Activated CD4-positive, alpha-beta T cell treated with anti-CD3 and anti-CD28 coated beads for 36 hours (primary cell): ENCODE results near the gene NCOA5. TPM values are rescaled to one million over a fixed set of nuclear protein-coding genes. Genes with fewer than 3 reads are reported as not detected.
A peak's percentile ranks its signal among the peaks of the same experiment; 100 is the strongest.

Source experiments
- ATAC-seq: fragments of 200-7000 bp; cut with Tn5 transposase; one replicate; pipeline ENCODE4 v1.10.0; 2021; ENCODE audit warnings: mild to moderate bottlenecking, moderate library complexity
- CTCF ChIA-PET: fragments of 350-600 bp; sonication (Branson Sonifier 250); formaldehyde crosslinking; loops from one replicate; lab custom pipeline; 2021; ENCODE audit warnings: antibody characterized with exemption; lab: Charles Lee
- POLR2A ChIA-PET: fragments of 350-600 bp; sonication (Branson Sonifier 250); formaldehyde crosslinking; loops from one replicate; lab custom pipeline; 2021; ENCODE audit warnings: antibody characterized with exemption, inconsistent platforms; lab: Charles Lee
- DNase-seq: peaks from one replicate; pipeline ENCODE4 v3.0.0-alpha.2; 2020
- H3K27ac Mint-ChIP-seq: one replicate; pipeline ENCODE4 v1.8.0; 2021; ENCODE audit warnings: mixed read lengths
- H3K27me3 Mint-ChIP-seq: one replicate; pipeline ENCODE4 v1.8.0; 2021; ENCODE audit warnings: mixed read lengths
- H3K36me3 Mint-ChIP-seq: one replicate; pipeline ENCODE4 v1.8.0; 2021; ENCODE audit warnings: low read depth, mixed read lengths
- H3K4me1 Mint-ChIP-seq: one replicate; pipeline ENCODE4 v1.8.0; 2021; ENCODE audit warnings: mixed read lengths
- H3K4me3 Mint-ChIP-seq: one replicate; pipeline ENCODE4 v1.8.0; 2021; ENCODE audit warnings: mild to moderate bottlenecking, moderate library complexity, mixed read lengths
- H3K9me3 Mint-ChIP-seq: one replicate; pipeline ENCODE4 v1.8.0; 2021; ENCODE audit warnings: low read depth, mixed read lengths
- intact Hi-C, 2 experiments: fragments of 100-400 bp; cut with DNase I in 1 of 2; cut with micrococcal nuclease in 1 of 2; formaldehyde crosslinking; loops; one replicate each; pipeline versions ENCODE4 v1.14.2 to v1.15.1; 2022 to 2024; cut with DNase I, micrococcal nuclease
- total RNA-seq, 2 experiments: library from RNA; stranded (reverse); gene quantifications; one replicate each; pipeline ENCODE4 v1.2.3, GENCODE V29; 2021

NCOA5 gene
- total RNA-seq, 2 experiments from 2014 or later = 17.9 to 18.8 TPM

- H3K4me3 Mint-ChIP-seq = peak overlapping the region; percentile 86
- no peaks in the 10 kb centered on the region for H3K9me3 Mint-ChIP-seq
Measured at GRCh38 chr20:46088409-46089166, 1.2 kb downstream of the NCOA5 start.

GRCh38 chr20:46087161-46087560, 2.6 kb downstream of the NCOA5 start:
- H3K27ac Mint-ChIP-seq = no peak overlapping the region
- H3K4me3 Mint-ChIP-seq = no peak overlapping the region
- ATAC-seq (no peak), DNase-seq (no peak)
- POLR2A ChIA-PET = no interaction called here
- peaks cover 67% of the 10 kb centered on the region for H3K4me1 Mint-ChIP-seq
- H3K9me3 Mint-ChIP-seq = no peaks in the 10 kb centered on the region
- H3K36me3 Mint-ChIP-seq = peaks cover 10% of the 10 kb centered on the region
- CTCF ChIA-PET = interaction anchor here (1.0 to 2.0 kb wide), 4 partner anchors 13 to 117 kb away, joined by 3 to 11 read pairs (median 6); no protein-coding TSS in a partner anchor
- intact Hi-C loops = no loop called here
- H3K27me3 Mint-ChIP-seq = no peaks in the 10 kb centered on the region

More at GRCh38 chr20:46088409-46089166, 1.2 kb downstream of the NCOA5 start:
- ChIA-PET CTCF (interaction anchor here (0.8 to 2.0 kb wide), 6 partner anchors 10 to 118 kb away, joined by 3 to 11 read pairs (median 6); no protein-coding TSS in a partner anchor), POLR2A (interaction anchor here (0.6 to 1.0 kb wide), 3 partner anchors 10 to 154 kb away, joined by 3 read pairs; no protein-coding TSS in a partner anchor)
- Mint-ChIP-seq H3K36me3 (peaks cover 10% of the 10 kb centered on the region), H3K4me1 (peaks cover 54% of the 10 kb centered on the region), H3K27ac (peak overlapping the region; percentile 88), H3K27me3 (no peaks in the 10 kb centered on the region)
- intact Hi-C loops = loop anchor here in 1 of 2 experiments (1.0 to 2.0 kb wide), 9 partner anchors 25 to 601 kb away; partner anchors contain the start of genes ACOT8, CD40, TP53RK and UBE2C
- DNase-seq (peak; percentile 44), ATAC-seq (no peak)

- intact Hi-C loops = no loop called here
- no peak for ATAC-seq
- ChIA-PET CTCF (interaction anchor here (0.8 to 1.0 kb wide), 3 partner anchors 12 to 89 kb away, joined by 3 to 4 read pairs (median 3); no protein-coding TSS in a partner anchor), POLR2A (interaction anchor here (0.6 kb wide), 1 partner anchor 98 kb away, joined by 5 read pairs; no protein-coding TSS in a partner anchor)
- Mint-ChIP-seq H3K4me3 (no peak overlapping the region), H3K36me3 (peaks cover 10% of the 10 kb centered on the region), H3K27ac (no peak overlapping the region), H3K27me3 (no peaks in the 10 kb centered on the region), H3K4me1 (peaks cover 67% of the 10 kb centered on the region), H3K9me3 (no peaks in the 10 kb centered on the region)
- no peak for DNase-seq
Measured at GRCh38 chr20:46085179-46085851, 4.4 kb downstream of the NCOA5 start.

GRCh38 chr20:46084805-46085178, 5.0 kb downstream of the NCOA5 start:
- Mint-ChIP-seq H3K27me3 (no peaks in the 10 kb centered on the region), H3K27ac (no peak overlapping the region), H3K36me3 (peaks cover 12% of the 10 kb centered on the region), H3K9me3 (no peaks in the 10 kb centered on the region), H3K4me1 (peaks cover 63% of the 10 kb centered on the region), H3K4me3 (no peak overlapping the region)
- DNase-seq (no peak), ATAC-seq (no peak)
- POLR2A ChIA-PET = interaction anchor here (0.6 kb wide), 1 partner anchor 97 kb away, joined by 5 read pairs; no protein-coding TSS in a partner anchor
- CTCF ChIA-PET = interaction anchor here (0.6 to 1.0 kb wide), 4 partner anchors 13 to 114 kb away, joined by 3 to 4 read pairs (median 3); no protein-coding TSS in a partner anchor
- intact Hi-C loops = no loop called here

GRCh38 chr20:46083531-46084061, 6.2 kb downstream of the NCOA5 start:
- DNase-seq = no peak
- ChIA-PET CTCF (interaction anchor here (0.8 to 1.0 kb wide), 2 partner anchors 11 to 75 kb away, joined by 3 to 4 read pairs; partner anchors contain the start of gene MMP9), POLR2A (no interaction called here)
- no peak overlapping the region for H3K27ac Mint-ChIP-seq
- intact Hi-C loops = no loop called here
- H3K27me3 Mint-ChIP-seq = no peaks in the 10 kb centered on the region
- H3K4me3 Mint-ChIP-seq = no peak overlapping the region
- peaks cover 17% of the 10 kb centered on the region for H3K36me3 Mint-ChIP-seq
- ATAC-seq = no peak
- peaks cover 63% of the 10 kb centered on the region for H3K4me1 Mint-ChIP-seq
- H3K9me3 Mint-ChIP-seq = no peaks in the 10 kb centered on the region

GRCh38 chr20:46083101-46083500, 6.7 kb downstream of the NCOA5 start:
- ATAC-seq (no peak), DNase-seq (no peak)
- peaks cover 58% of the 10 kb centered on the region for H3K4me1 Mint-ChIP-seq
- H3K27ac Mint-ChIP-seq = no peak overlapping the region
- H3K9me3 Mint-ChIP-seq = no peaks in the 10 kb centered on the region
- H3K4me3 Mint-ChIP-seq = no peak overlapping the region
- intact Hi-C loops = no loop called here
- ChIA-PET CTCF (interaction anchor here (0.6 to 1.0 kb wide), 4 partner anchors 10 to 128 kb away, joined by 3 to 4 read pairs (median 3); partner anchors contain the start of gene MMP9), POLR2A (no interaction called here)
- H3K36me3 Mint-ChIP-seq = peaks cover 15% of the 10 kb centered on the region
- no peaks in the 10 kb centered on the region for H3K27me3 Mint-ChIP-seq

- no peak for ATAC-seq
- DNase-seq = no peak
- no peaks in the 10 kb centered on the region for H3K9me3 Mint-ChIP-seq
- CTCF ChIA-PET = no interaction called here
- no peak overlapping the region for H3K27ac Mint-ChIP-seq
- no peak overlapping the region for H3K4me3 Mint-ChIP-seq
- H3K4me1 Mint-ChIP-seq = peaks cover 38% of the 10 kb centered on the region
- intact Hi-C loops = no loop called here
- H3K36me3 Mint-ChIP-seq = peaks cover 7% of the 10 kb centered on the region
- H3K27me3 Mint-ChIP-seq = no peaks in the 10 kb centered on the region
- POLR2A ChIA-PET = no interaction called here
Measured at GRCh38 chr20:46081074-46081473, 8.7 kb downstream of the NCOA5 start.

GRCh38 chr20:46078954-46079353, 10.8 kb downstream of the NCOA5 start:
- CTCF ChIA-PET = interaction anchor here (0.6 to 1.2 kb wide), 2 partner anchors 9 to 220 kb away, joined by 3 to 6 read pairs; no protein-coding TSS in a partner anchor
- H3K27me3 Mint-ChIP-seq = no peaks in the 10 kb centered on the region
- POLR2A ChIA-PET = interaction anchor here (1.2 kb wide), 1 partner anchor 10 kb away, joined by 3 read pairs; no protein-coding TSS in a partner anchor
- ATAC-seq (no peak), DNase-seq (no peak)
- no peak overlapping the region for H3K4me3 Mint-ChIP-seq
- peaks cover 18% of the 10 kb centered on the region for H3K4me1 Mint-ChIP-seq
- peaks cover 18% of the 10 kb centered on the region for H3K36me3 Mint-ChIP-seq
- no peaks in the 10 kb centered on the region for H3K9me3 Mint-ChIP-seq
- intact Hi-C loops = no loop called here
- no peak overlapping the region for H3K27ac Mint-ChIP-seq

GRCh38 chr20:46077642-46078305, 12.0 kb downstream of the NCOA5 start:
- H3K27me3 Mint-ChIP-seq = no peaks in the 10 kb centered on the region
- H3K4me3 Mint-ChIP-seq = no peak overlapping the region
- peaks cover 10% of the 10 kb centered on the region for H3K4me1 Mint-ChIP-seq
- no peak overlapping the region for H3K27ac Mint-ChIP-seq
- intact Hi-C loops = no loop called here
- peaks cover 21% of the 10 kb centered on the region for H3K36me3 Mint-ChIP-seq
- ChIA-PET CTCF (interaction anchor here (1.0 to 1.2 kb wide), 3 partner anchors 9 to 19 kb away, joined by 3 to 6 read pairs (median 5); no protein-coding TSS in a partner anchor), POLR2A (interaction anchor here (1.2 kb wide), 1 partner anchor 11 kb away, joined by 3 read pairs; no protein-coding TSS in a partner anchor)
- no peaks in the 10 kb centered on the region for H3K9me3 Mint-ChIP-seq
- DNase-seq = no peak
- ATAC-seq = no peak

- intact Hi-C loops = no loop called here
- POLR2A ChIA-PET = no interaction called here
- Mint-ChIP-seq H3K4me3 (no peak overlapping the region), H3K9me3 (no peaks in the 10 kb centered on the region), H3K4me1 (peaks cover 4% of the 10 kb centered on the region), H3K27ac (no peak overlapping the region), H3K36me3 (peaks cover 21% of the 10 kb centered on the region), H3K27me3 (no peaks in the 10 kb centered on the region)
- ATAC-seq = no peak
- DNase-seq = no peak
- CTCF ChIA-PET = interaction anchor here (0.6 kb wide), 1 partner anchor 16 kb away, joined by 3 read pairs; no protein-coding TSS in a partner anchor
Measured at GRCh38 chr20:46076806-46077205, 13.0 kb downstream of the NCOA5 start.
